ENCODE data around the gene IFIT2. TPM values are rescaled to one million over a fixed set of nuclear protein-coding genes. Genes with fewer than 3 reads are reported as not detected.

Gene IFIT2
- polyA plus RNA-seq, 3 donors = 9.7 to 25.2 (median 15.5) TPM

DNA sequence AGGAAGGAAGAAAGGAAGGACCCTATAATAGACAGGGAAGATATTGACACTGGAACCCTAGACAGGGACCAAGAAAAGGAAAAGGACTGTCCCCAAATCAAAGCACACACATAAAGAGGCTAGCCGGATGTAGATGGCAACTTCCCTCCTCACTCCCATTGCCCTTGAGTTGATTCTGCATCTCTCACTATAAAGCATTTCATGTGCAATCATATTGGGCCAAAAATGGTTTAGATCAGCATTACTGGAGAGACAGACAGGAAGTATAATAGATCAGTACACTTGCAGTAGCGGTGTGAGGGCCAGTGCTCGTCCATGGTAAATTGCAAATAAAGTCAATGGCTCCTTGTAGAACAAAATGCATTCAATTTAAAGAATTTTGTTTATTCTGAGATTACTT lies 34.4 kb downstream of the IFIT2 start:
- peaks cover 0 to 2% (median 0%) of the 10 kb centered on the region in 7 donors for H3K9me3 Mint-ChIP-seq
- H3K27ac Mint-ChIP-seq = no peak overlapping the region
- Histone ChIP-seq H3K27me3 (ENCODE audit: control insufficient read depth in 2 of 2, insufficient read depth in 2 of 2, low read length in 2 of 2) (no peaks in the 10 kb centered on the region), H4K20me1 (ENCODE audit: insufficient read depth, low read length) (peaks cover 57% of the 10 kb centered on the region), H3K4me3 (replicated peaks in 1 of 3; ENCODE audit: low read depth in 2 of 3, low read length in 3 of 3) (no peak overlapping the region), H3K9me3 (replicated peaks in 1 of 2; ENCODE audit: control insufficient read depth in 1 of 2, insufficient read depth in 1 of 2, low read length in 2 of 2) (no peaks in the 10 kb centered on the region), H3K27ac (ENCODE audit: low read depth in 1 of 2, low read length in 2 of 2) (no peak overlapping the region), H3K79me2 (ENCODE audit: insufficient read depth, low read length) (peaks cover 30% of the 10 kb centered on the region), H2AFZ (ENCODE audit: insufficient read depth, low read depth, low read length, poor library complexity, severe bottlenecking) (no peak overlapping the region), H3K36me3 (replicated peaks in 1 of 2; ENCODE audit: control insufficient read depth in 1 of 2, insufficient read depth in 2 of 2, low read length in 2 of 2) (peaks cover 36 to 49% of the 10 kb centered on the region in 2 donors), H3K4me1 (ENCODE audit: control insufficient read depth in 1 of 2, insufficient read depth in 2 of 2, low read length in 2 of 2) (peaks cover 34 to 44% of the 10 kb centered on the region in 2 donors), H3K9ac (ENCODE audit: insufficient read depth, low read length, poor library complexity, severe bottlenecking) (no peak overlapping the region), H3K4me2 (replicated peaks; ENCODE audit: extremely low read depth, low read length, poor library complexity, severe bottlenecking) (no peak overlapping the region)
- no peak for DNase-seq
- WGBS (ENCODE audit: insufficient coverage) = 73% methylated on average over 2 of the region's 3 CpGs
- intact Hi-C loops (cut with micrococcal nuclease) = no loop called here
- peaks cover 38% of the 10 kb centered on the region in 2 donors for H3K36me3 Mint-ChIP-seq
- H3K4me1 Mint-ChIP-seq = peaks cover 44% of the 10 kb centered on the region
- H3K4me3 Mint-ChIP-seq = no peak overlapping the region
- H3K27me3 Mint-ChIP-seq (ENCODE audit: low read depth in 3 of 3) = peaks cover 0 to 4% (median 0%) of the 10 kb centered on the region in 3 donors
- TF ChIP-seq, protein P1, sequence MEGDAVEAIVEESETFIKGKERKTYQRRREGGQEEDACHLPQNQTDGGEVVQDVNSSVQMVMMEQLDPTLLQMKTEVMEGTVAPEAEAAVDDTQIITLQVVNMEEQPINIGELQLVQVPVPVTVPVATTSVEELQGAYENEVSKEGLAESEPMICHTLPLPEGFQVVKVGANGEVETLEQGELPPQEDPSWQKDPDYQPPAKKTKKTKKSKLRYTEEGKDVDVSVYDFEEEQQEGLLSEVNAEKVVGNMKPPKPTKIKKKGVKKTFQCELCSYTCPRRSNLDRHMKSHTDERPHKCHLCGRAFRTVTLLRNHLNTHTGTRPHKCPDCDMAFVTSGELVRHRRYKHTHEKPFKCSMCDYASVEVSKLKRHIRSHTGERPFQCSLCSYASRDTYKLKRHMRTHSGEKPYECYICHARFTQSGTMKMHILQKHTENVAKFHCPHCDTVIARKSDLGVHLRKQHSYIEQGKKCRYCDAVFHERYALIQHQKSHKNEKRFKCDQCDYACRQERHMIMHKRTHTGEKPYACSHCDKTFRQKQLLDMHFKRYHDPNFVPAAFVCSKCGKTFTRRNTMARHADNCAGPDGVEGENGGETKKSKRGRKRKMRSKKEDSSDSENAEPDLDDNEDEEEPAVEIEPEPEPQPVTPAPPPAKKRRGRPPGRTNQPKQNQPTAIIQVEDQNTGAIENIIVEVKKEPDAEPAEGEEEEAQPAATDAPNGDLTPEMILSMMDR (IDR thresholded peaks at IDR 0.05) = no peak

GRCh38 chr10:89337484-89337883 lies 35.6 kb downstream of the IFIT2 start:
- TF ChIP-seq, protein P1 (IDR thresholded peaks at IDR 0.05) = no peak
- peak in 1 of 3 donors; percentile 11 for DNase-seq
- Mint-ChIP-seq H3K27ac (no peak overlapping the region), H3K9me3 (peaks cover 0 to 2% (median 0%) of the 10 kb centered on the region in 7 donors), H3K4me3 (peak overlapping the region in 1 of 2 donors; percentile 37), H3K27me3 (ENCODE audit: low read depth in 3 of 3) (peaks cover 0 to 4% (median 0%) of the 10 kb centered on the region in 3 donors), H3K36me3 (peaks cover 38% of the 10 kb centered on the region in 2 donors), H3K4me1 (peaks cover 38% of the 10 kb centered on the region)
- peaks cover 27 to 32% of the 10 kb centered on the region in 2 donors for H3K4me1 ChIP-seq (ENCODE audit: control insufficient read depth in 1 of 2, insufficient read depth in 2 of 2, low read length in 2 of 2)
- peaks cover 57% of the 10 kb centered on the region for H4K20me1 ChIP-seq (ENCODE audit: insufficient read depth, low read length)
- intact Hi-C loops (cut with micrococcal nuclease) = no loop called here
- no peak overlapping the region for H3K27ac ChIP-seq (ENCODE audit: low read depth in 1 of 2, low read length in 2 of 2)
- H3K9me3 ChIP-seq (replicated peaks in 1 of 2; ENCODE audit: control insufficient read depth in 1 of 2, insufficient read depth in 1 of 2, low read length in 2 of 2) = no peaks in the 10 kb centered on the region
- no peak overlapping the region for H3K9ac ChIP-seq (ENCODE audit: insufficient read depth, low read length, poor library complexity, severe bottlenecking)
- peaks cover 22% of the 10 kb centered on the region for H3K79me2 ChIP-seq (ENCODE audit: insufficient read depth, low read length)
- 80% methylated on average over 1 of the region's 6 CpGs for WGBS (ENCODE audit: insufficient coverage)
- no peaks in the 10 kb centered on the region for H3K27me3 ChIP-seq (ENCODE audit: control insufficient read depth in 2 of 2, insufficient read depth in 2 of 2, low read length in 2 of 2)
- H2AFZ ChIP-seq (ENCODE audit: insufficient read depth, low read depth, low read length, poor library complexity, severe bottlenecking) = no peak overlapping the region
- H3K4me3 ChIP-seq (replicated peaks in 1 of 3; ENCODE audit: low read depth in 2 of 3, low read length in 3 of 3) = no peak overlapping the region
- no peak overlapping the region for H3K4me2 ChIP-seq (replicated peaks; ENCODE audit: extremely low read depth, low read length, poor library complexity, severe bottlenecking)
- H3K36me3 ChIP-seq (replicated peaks in 1 of 2; ENCODE audit: control insufficient read depth in 1 of 2, insufficient read depth in 2 of 2, low read length in 2 of 2) = peaks cover 37 to 49% of the 10 kb centered on the region in 2 donors

All from CD14-positive monocyte (primary cell).